H7 (cell line): Measurements from ENCODE around the gene ARRDC3. TPM values are rescaled to one million over a fixed set of nuclear protein-coding genes. Genes with fewer than 3 reads are reported as not detected.
"Not testable (repeated sequence)": the region's sequence is repeated elsewhere in the genome, so short reads cannot be mapped to it uniquely, and the experiment has no call there.

Experiments used
- DNase-seq: peaks from one replicate; pipeline ENCODE4 v3.0.0; 2012
- H3K27me3 ChIP-seq: 2 replicates; pipeline ENCODE4 v1.6.0; 2011; ENCODE audit warnings: mild to moderate bottlenecking, low read length; ENCODE audit not compliant: control insufficient read depth, insufficient read depth
- H3K36me3 ChIP-seq: replicated peaks from 2 replicates; pipeline ENCODE4 v1.5.1; 2011; ENCODE audit warnings: low read length; ENCODE audit not compliant: control insufficient read depth, insufficient read depth
- H3K4me3 ChIP-seq: 2 replicates; pipeline ENCODE4 v1.5.1; 2011; ENCODE audit warnings: low read depth, mild to moderate bottlenecking, control low read depth, low read length, moderate library complexity; ENCODE audit not compliant: insufficient read depth
- total RNA-seq: library from RNA; depleted of rRNA; stranded (reverse); fragments of >200 nt; shearing (Covaris generic); gene quantifications from 2 replicates; pipeline ENCODE4 v1.2.3, GENCODE V29; 2014

ARRDC3 gene
- total RNA-seq, 1 experiment from 2014 or later: 21.3 TPM

GRCh38 chr5:91329283-91329682 lies 53.8 kb downstream of the ARRDC3 start:
- Histone ChIP-seq H3K36me3 (no peaks in the 10 kb centered on the region), H3K4me3 (no peak overlapping the region), H3K27me3 (no peaks in the 10 kb centered on the region)
- DNase-seq: no peak

- no peaks in the 10 kb centered on the region for H3K36me3 ChIP-seq
- H3K4me3 ChIP-seq: no peak overlapping the region
- no peak for DNase-seq
- no peaks in the 10 kb centered on the region for H3K27me3 ChIP-seq
Observed at GRCh38 chr5:91328743-91329142, 54.4 kb downstream of the ARRDC3 start.

- not testable (repeated sequence) for H3K4me3 ChIP-seq, DNase-seq, H3K36me3 ChIP-seq, H3K27me3 ChIP-seq
Observed at GRCh38 chr5:91322981-91323380, 60.1 kb downstream of the ARRDC3 start.

GRCh38 chr5:91319667-91320066 lies 63.5 kb downstream of the ARRDC3 start:
- Histone ChIP-seq H3K36me3 (no peaks in the 10 kb centered on the region), H3K27me3 (no peaks in the 10 kb centered on the region), H3K4me3 (no peak overlapping the region)
- DNase-seq: no peak

- Histone ChIP-seq H3K36me3 (no peaks in the 10 kb centered on the region), H3K27me3 (no peaks in the 10 kb centered on the region), H3K4me3 (no peak overlapping the region)
- no peak for DNase-seq
Observed at GRCh38 chr5:91318724-91319123, 64.4 kb downstream of the ARRDC3 start.
